KMS-11 (cell line): Measurements from ENCODE around the gene CHGA.

Source experiments
- H2AFZ ChIP-seq: fragments of 200-600 bp; sonication (generic); 2 replicates; pipeline ENCODE4 v1.6.1; 2016; ENCODE audit warnings: antibody characterized with exemption, mixed run types, low read depth
- H3K27ac ChIP-seq: fragments of 200-600 bp; sonication (generic); 2 replicates; pipeline ENCODE4 v1.6.1; 2016; ENCODE audit warnings: mild to moderate bottlenecking, mixed run types
- H3K27me3 ChIP-seq: fragments of 200-600 bp; sonication (generic); 2 replicates; pipeline ENCODE4 v1.6.1; 2017; ENCODE audit warnings: mild to moderate bottlenecking, low read depth, mixed run types, moderate library complexity; ENCODE audit not compliant: insufficient read depth
- H3K36me3 ChIP-seq: fragments of 200-600 bp; sonication (generic); 2 replicates; pipeline ENCODE4 v1.6.1; 2017; ENCODE audit warnings: mild to moderate bottlenecking, mixed run types; ENCODE audit not compliant: insufficient read depth
- H3K4me1 ChIP-seq: fragments of 200-600 bp; sonication (generic); 2 replicates; pipeline ENCODE4 v1.6.1; 2016; ENCODE audit warnings: mild to moderate bottlenecking, low read depth, mixed run types; ENCODE audit not compliant: poor library complexity, severe bottlenecking
- H3K4me2 ChIP-seq: fragments of 200-600 bp; sonication (generic); 2 replicates; pipeline ENCODE4 v1.7.0; 2016; ENCODE audit warnings: mild to moderate bottlenecking, mixed run types
- H3K4me3 ChIP-seq: fragments of 200-600 bp; sonication (generic); IDR thresholded peaks from 2 replicates; pipeline ENCODE4 v1.6.1; 2017; ENCODE audit warnings: low read depth, low read length, mixed read lengths; ENCODE audit not compliant: insufficient read depth
- H3K79me2 ChIP-seq: fragments of 200-600 bp; sonication (generic); 2 replicates; pipeline ENCODE4 v1.6.1; 2016; ENCODE audit warnings: low read depth, mixed run types; ENCODE audit not compliant: insufficient read depth
- H3K9ac ChIP-seq: fragments of 200-600 bp; sonication (generic); 2 replicates; pipeline ENCODE4 v1.6.1; 2016; ENCODE audit warnings: mild to moderate bottlenecking, mixed run types
- H4K20me1 ChIP-seq: fragments of 200-600 bp; sonication (generic); 2 replicates; pipeline ENCODE4 v1.6.1; 2016; ENCODE audit warnings: mild to moderate bottlenecking, mixed run types; ENCODE audit not compliant: insufficient read depth
- CTCF ChIP-seq: fragments of 200-600 bp; sonication (generic); conservative IDR thresholded peaks from 2 replicates; pipeline ENCODE4 v1.6.1; 2017; ENCODE audit warnings: low read depth, mild to moderate bottlenecking, antibody characterized with exemption, low read length, moderate library complexity, mixed read lengths

Gene CHGA

DNA sequence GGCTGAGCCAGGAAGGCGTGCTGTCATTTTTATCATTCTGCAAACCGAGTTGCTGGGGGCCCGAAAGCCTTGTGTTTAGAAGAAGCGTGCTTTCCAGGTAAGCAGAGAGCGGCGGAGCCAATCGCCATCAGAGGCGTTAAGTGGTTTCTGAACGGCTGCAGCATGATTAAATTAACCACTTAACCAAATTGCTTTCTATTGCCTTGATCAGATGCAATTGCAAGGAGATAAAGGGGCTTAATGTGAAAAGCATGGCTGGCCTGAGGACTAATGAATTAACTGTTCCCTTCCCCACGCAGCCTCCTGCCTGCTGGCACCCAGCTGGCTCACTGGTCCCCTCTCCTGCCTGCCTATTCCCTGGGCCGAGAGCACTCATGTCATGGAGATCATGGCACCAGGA is 36.6 kb upstream of the CHGA start:
- H3K4me1 ChIP-seq = no peaks in the 10 kb centered on the region
- H3K4me2 ChIP-seq = no peak overlapping the region
- no peak overlapping the region for H3K4me3 ChIP-seq
- H3K79me2 ChIP-seq = no peaks in the 10 kb centered on the region
- H2AFZ ChIP-seq = no peak overlapping the region
- H3K36me3 ChIP-seq = no peaks in the 10 kb centered on the region
- no peaks in the 10 kb centered on the region for H4K20me1 ChIP-seq
- no peak overlapping the region for H3K27ac ChIP-seq
- H3K27me3 ChIP-seq = no peaks in the 10 kb centered on the region
- no peak overlapping the region for H3K9ac ChIP-seq
- no peak for TF ChIP-seq CTCF

- no peaks in the 10 kb centered on the region for H3K79me2 ChIP-seq
- no peak overlapping the region for H2AFZ ChIP-seq
- no peak overlapping the region for H3K4me3 ChIP-seq
- H3K4me1 ChIP-seq = no peaks in the 10 kb centered on the region
- no peaks in the 10 kb centered on the region for H4K20me1 ChIP-seq
- no peak overlapping the region for H3K9ac ChIP-seq
- no peak overlapping the region for H3K27ac ChIP-seq
- TF ChIP-seq CTCF = no peak
- H3K4me2 ChIP-seq = no peak overlapping the region
- H3K27me3 ChIP-seq = no peaks in the 10 kb centered on the region
- H3K36me3 ChIP-seq = no peaks in the 10 kb centered on the region
Observed at GRCh38 chr14:92887157-92887556, 35.8 kb upstream of the CHGA start.

DNA sequence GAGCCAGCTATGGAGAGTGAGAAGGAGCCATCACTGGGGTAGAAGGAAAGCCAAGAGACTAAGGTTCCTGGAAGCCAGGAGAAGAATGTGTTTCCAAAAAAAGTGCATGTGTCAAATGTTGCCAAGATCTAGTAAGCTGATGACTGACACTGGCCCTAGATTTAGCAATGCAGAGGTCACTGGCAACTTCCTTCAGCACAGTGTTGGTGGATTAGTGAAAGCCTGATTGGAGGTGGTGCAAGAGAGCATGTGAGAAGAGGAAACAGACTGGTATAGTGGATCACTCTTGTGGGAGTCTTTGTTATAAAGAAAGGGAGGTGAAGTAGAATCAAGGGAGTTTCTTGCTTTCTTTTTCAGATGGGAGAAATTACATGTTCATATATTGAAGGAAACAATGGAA is 34.1 kb upstream of the CHGA start:
- no peaks in the 10 kb centered on the region for H4K20me1 ChIP-seq
- H3K4me1 ChIP-seq = no peaks in the 10 kb centered on the region
- no peak overlapping the region for H3K9ac ChIP-seq
- no peaks in the 10 kb centered on the region for H3K36me3 ChIP-seq
- no peaks in the 10 kb centered on the region for H3K27me3 ChIP-seq
- H3K27ac ChIP-seq = no peak overlapping the region
- H3K79me2 ChIP-seq = no peaks in the 10 kb centered on the region
- no peak overlapping the region for H3K4me2 ChIP-seq
- H2AFZ ChIP-seq = no peak overlapping the region
- no peak for TF ChIP-seq CTCF
- H3K4me3 ChIP-seq = no peak overlapping the region

DNA sequence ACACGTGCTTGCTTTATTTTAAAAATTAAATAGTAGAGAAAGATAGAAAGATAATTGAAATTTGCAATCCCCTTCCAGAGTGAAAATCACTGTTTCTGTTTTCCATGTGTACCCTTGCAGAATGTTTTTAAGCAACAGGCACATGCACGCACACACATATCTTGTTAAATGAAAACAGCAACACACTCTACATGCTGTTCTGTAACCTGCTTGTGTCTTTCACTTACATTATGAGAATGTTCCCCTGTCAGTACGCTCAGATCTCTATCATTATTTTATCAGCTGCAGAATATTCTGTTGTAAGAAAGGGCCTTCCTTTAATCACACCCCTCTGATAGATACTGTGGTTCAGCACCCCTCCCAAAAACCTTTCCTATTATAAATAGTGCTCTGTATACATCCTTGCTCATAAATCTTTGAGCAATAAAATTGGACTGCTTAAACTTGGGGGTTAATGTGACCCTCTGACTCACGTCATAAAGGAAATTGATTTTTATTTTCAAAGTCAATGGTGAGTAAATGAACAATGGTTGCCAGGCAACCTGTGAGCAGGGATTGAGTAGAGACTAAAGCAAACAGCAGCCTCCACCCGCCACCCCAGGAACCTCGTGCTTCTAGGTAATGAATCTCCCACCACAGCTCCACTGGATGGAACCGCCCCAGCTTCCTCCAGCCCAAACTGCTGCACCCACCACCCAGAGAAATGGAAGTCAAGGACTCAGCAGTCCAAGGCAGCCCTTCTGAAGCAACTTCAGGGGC is 31.9 kb upstream of the CHGA start:
- no peak overlapping the region for H3K27ac ChIP-seq

More for the DNA sequence above, 31.9 kb upstream of the CHGA start:
- peaks cover 8% of the 10 kb centered on the region for H3K4me1 ChIP-seq
- no peaks in the 10 kb centered on the region for H3K79me2 ChIP-seq
- TF ChIP-seq CTCF = no peak
- no peak overlapping the region for H3K4me2 ChIP-seq
- no peaks in the 10 kb centered on the region for H3K27me3 ChIP-seq
- H2AFZ ChIP-seq = no peak overlapping the region
- H4K20me1 ChIP-seq = no peaks in the 10 kb centered on the region
- H3K36me3 ChIP-seq = no peaks in the 10 kb centered on the region
- no peak overlapping the region for H3K9ac ChIP-seq
- H3K4me3 ChIP-seq = no peak overlapping the region
